RPMI8226 (cell line): Measurements from ENCODE around the gene SPIB.

Experiments used
- DNase-seq: peaks from one replicate; pipeline ENCODE4 v3.0.0-alpha.2; 2015

The SPIB gene

DNA sequence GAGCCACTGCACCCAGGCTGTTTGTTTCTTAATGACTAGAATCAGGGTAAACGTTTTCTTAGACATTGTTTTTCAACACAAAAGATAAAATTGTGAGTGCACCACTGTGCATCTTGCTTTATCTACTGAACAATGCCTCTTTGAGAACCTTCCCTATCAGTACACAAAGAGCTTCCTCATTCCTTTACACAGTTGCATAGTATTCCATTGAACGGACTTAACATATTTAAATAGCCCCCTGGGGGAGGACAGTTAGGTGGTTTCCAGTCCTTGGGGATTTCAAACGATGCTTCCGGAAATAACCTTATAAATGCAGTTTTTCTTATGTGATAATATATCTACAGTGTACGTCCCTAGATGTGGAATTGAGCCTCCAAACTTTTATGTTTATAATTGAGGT is 26.0 kb upstream of the SPIB start:
- no peak for DNase-seq

DNA sequence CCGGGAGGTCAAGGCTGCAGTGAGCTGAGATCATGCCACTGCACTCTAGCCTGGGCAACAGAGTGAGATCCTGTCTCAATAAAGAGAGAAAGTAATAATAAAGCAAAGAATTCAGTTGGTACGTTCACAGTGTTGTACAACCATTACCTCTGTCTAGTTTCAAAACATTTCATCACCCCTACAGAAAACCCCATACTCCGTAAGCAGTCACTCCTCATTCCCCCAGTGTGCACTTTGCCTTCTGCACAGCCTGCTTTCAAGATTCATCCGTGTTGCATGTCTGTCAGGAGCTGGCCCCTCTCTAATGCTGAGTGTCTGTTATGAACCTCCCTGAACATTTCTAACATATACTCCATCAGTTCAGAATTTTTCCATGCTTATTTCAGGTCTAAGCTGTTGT is 25.1 kb upstream of the SPIB start:
- DNase-seq = no peak

DNA sequence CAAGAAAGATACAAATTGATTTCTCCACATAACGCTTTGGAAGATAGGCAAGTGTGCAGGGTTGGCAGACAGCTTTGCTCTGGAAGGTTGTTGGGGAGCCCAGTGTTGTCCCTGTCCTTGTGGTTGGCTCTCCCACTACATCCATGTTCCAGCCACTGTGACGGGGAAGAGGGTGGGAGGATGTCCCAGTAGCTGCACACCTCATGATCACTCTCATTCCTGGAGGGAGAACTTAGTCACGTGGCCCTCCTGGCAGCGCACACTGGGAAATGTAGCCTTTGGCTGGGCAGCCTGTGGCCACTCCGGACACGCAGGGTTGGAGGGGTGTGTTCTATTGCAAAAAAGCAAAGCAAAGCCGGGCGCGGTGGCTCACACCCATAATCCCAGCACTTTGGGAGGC is 24.7 kb upstream of the SPIB start:
- DNase-seq = no peak

DNA sequence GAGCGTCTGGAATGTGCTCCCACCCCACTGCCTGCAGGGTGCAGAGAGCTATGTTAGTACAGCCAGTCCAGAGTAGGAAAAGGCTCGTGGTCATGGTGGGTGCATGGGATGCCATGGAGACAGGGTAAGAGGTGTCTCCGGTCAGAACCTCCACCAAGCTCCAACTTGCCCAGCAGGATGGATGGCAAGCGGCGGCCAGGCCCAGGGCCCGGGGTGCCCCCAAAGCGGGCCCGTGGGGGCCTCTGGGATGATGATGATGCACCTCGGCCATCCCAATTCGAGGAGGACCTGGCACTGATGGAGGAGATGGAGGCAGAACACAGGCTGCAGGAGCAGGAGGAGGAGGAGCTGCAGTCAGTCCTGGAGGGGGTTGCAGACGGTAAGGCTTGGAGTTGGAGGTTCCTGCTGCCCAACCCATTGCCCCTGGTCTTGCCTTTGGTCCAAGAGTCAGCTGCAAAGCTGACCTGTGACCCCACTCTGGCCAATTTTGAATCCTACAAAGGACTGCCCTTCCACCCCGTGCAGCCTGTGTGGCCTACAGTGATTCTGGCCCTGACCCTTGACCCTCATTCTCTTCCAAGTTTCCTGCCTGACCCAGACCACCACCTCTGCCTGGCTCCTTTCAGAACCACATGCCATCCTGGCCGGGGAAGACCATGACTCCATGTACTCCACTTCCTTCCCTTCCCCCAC is 19.9 kb upstream of the SPIB start:
- no peak for DNase-seq

DNA sequence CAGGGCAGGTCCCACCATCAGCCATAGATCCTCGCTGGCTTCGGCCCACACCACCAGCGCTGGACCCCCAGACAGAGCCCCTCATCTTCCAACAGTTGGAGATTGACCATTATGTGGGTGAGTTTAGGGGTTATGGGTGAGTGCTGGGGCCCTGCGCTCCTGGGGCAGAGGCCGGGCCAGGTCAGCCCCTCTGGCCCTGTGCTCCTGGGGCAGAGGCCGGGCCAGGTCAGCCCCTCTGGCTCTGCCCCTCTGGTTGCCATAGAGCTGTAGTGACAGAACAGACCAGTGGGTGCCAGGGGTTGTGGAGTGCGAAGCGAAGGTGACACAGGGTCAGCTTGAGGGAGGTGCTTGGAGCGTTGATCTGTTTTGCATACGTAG is 19.4 kb upstream of the SPIB start:
- no peak for DNase-seq

DNA sequence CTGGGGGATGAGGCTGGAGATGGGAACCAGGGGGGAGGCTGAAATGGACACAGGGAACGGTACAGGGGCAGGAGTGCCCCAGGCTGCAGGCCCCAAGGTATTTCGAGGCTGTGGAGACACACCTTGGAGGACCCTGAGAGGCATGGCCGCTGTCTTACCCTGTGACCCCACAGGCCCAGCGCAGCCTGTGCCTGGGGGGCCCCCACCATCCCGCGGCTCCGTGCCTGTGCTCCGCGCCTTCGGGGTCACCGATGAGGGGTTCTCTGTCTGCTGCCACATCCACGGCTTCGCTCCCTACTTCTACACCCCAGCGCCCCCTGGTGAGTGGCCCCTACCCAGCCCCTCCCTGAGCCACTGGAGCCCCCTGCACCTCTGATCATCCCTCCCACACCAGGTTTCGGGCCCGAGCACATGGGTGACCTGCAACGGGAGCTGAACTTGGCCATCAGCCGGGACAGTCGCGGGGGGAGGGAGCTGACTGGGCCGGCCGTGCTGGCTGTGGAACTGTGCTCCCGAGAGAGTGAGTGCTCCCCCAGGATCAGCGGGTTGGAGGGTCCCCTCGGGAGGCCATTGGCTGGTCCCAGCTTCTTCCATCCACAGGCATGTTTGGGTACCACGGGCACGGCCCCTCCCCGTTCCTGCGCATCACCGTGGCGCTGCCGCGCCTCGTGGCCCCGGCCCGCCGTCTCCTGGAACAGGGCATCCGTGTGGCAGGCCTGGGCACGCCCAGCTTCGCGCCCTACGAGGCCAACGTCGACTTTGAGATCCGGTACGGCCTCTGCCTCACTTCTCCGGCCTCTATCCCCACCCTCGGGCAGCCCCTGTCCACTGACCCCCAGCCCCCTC is 16.9 kb upstream of the SPIB start:
- no peak for DNase-seq

DNA sequence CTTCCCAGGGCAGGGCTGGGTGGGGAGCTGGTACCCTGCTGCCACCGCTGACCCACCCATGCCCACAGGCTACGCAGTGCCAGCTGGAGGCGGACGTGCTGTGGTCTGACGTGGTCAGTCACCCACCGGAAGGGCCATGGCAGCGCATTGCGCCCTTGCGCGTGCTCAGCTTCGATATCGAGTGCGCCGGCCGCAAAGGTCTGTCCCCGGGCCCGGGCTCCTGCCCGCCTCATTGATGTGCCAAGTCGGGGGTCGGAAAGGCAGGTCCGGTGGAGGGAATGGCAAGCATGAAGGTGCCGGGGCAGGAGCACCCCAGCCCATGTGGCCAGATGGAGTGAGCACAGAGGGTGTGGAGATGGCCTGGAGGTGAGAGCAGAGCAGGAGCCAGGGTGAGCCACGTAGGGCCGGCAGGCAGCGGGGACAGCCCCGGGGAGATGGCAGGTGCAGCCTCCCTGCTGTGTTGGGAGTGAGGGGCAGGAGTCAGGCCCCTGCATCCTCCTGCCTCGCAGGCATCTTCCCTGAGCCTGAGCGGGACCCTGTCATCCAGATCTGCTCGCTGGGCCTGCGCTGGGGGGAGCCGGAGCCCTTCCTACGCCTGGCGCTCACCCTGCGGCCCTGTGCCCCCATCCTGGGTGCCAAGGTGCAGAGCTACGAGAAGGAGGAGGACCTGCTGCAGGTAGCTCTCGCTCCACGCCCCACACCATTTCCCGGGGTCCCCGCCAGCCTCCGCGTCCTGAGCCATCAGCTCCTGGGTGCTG is 16.0 kb upstream of the SPIB start:
- no peak for DNase-seq

DNA sequence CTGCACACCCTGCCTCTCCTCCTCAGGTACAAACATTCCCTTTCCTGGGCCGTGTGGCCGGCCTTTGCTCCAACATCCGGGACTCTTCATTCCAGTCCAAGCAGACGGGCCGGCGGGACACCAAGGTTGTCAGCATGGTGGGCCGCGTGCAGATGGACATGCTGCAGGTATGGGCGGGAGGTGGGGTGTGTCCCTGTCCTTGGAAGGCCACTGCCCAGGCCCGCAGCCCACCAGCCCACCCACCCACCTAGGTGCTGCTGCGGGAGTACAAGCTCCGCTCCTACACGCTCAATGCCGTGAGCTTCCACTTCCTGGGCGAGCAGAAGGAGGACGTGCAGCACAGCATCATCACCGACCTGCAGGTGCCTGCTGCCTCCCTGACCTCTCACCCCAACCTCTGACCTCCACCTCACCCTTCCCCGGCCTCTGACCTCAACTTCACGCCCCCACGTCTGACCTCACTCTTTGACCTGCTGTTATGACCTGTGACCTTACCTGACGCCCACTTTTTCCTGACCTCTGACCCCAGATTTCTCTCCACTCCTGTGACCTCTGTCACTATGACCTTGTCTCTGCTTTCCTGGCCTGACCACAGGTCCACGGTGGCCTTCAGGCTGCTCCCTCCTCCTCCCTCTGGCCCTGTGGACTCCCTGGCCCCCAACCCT is 12.4 kb upstream of the SPIB start:
- DNase-seq = no peak

DNA sequence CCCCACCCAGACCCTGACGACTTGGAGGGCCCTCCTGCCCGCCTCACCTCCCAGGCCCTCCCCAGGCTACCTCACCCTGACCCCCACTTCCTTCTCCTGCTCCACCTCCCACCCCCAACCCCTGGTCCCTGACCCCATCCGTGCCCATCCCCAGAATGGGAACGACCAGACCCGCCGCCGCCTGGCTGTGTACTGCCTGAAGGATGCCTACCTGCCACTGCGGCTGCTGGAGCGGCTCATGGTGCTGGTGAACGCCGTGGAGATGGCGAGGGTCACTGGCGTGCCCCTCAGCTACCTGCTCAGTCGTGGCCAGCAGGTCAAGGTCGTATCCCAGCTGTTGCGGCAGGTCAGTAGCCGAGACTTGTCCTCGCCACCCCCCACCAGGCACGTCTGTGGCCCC is 11.9 kb upstream of the SPIB start:
- DNase-seq = no peak

DNA sequence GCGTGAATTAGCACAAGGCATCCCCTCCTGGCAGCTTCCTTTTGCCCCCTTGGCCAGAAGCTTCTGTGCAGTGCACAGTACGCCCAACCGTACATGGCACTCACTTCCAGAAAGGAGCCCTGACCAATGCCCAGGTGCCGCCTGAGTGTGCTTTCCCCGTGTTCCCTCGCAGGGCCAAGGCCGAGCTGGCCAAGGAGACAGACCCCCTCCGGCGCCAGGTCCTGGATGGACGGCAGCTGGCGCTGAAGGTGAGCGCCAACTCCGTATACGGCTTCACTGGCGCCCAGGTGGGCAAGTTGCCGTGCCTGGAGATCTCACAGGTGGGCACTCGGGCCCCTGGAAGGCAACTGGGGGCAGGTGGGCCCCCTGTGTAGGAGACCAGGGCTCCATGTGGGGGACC is 9.4 kb upstream of the SPIB start:
- DNase-seq = no peak

DNA sequence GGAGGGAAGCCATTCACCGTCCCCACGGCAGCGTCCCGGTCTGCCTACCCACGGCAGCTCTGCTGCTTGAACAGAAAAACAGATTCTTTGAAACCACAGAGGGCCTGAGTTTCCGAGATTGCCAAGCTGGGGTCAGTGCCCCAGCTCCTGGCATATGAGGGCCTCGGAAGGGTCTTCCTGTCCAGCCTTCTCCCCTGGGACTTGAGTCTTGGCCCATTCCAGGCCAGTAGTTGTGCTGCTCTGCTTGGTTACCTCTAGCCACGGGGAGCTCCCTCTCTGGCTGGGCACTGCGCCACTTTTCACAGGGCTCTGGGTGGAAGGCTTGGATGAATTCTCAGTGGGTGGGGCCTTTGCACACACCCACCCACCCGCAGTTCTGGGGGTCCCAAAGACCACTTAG is 8.6 kb upstream of the SPIB start:
- no peak for DNase-seq

DNA sequence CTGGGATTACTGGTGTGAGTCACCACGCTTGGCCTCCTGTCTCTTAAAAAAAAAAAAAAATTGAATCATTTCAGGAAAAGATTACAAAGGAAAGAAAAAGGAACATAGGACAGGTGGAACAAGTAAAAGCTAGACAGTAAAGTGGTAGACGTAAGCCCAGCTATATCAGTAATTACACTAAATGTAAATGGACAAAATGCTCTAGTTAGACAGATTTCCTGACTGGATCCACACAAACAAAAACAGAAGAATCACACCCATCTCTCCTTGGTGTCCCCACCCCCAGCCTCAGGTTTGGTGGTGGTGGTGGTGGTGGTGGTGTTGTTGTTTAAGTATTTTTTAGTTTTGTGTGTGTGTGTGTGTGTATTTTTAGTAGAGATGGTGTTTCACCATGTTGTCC is 6.3 kb upstream of the SPIB start:
- no peak for DNase-seq

DNA sequence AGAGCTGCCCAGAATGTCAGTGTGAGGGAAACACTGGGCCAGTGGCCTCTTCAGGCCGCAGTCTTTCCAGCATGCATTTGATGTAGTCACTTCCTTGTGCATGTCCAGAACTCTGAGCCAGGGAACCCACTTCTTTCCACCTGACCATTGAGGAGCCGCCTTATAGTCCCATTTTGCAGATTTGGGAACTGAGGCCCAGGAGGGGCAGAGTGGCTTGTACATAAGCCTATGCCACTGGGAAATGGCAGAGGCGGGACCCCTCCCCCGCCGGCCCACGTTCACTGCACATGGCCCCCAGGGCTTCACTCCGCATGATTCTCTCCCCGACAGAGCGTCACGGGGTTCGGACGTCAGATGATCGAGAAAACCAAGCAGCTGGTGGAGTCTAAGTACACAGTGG is 5.6 kb upstream of the SPIB start:
- DNase-seq = no peak

DNA sequence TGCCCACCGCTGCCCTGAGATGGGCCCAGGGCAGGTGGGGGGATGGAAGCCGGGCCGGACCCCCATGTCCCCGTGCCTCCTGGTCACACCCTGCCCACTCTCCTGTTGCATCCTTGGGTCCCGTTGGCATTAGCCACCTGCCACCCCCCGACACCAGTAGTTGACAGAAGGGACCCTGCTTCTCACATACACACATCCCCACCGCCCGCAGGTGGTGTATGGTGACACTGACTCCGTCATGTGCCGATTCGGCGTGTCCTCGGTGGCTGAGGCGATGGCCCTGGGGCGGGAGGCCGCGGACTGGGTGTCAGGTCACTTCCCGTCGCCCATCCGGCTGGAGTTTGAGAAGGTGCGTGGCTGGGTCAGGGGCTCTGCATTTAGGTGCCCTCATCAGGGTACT is 5.2 kb upstream of the SPIB start:
- no peak for DNase-seq

DNA sequence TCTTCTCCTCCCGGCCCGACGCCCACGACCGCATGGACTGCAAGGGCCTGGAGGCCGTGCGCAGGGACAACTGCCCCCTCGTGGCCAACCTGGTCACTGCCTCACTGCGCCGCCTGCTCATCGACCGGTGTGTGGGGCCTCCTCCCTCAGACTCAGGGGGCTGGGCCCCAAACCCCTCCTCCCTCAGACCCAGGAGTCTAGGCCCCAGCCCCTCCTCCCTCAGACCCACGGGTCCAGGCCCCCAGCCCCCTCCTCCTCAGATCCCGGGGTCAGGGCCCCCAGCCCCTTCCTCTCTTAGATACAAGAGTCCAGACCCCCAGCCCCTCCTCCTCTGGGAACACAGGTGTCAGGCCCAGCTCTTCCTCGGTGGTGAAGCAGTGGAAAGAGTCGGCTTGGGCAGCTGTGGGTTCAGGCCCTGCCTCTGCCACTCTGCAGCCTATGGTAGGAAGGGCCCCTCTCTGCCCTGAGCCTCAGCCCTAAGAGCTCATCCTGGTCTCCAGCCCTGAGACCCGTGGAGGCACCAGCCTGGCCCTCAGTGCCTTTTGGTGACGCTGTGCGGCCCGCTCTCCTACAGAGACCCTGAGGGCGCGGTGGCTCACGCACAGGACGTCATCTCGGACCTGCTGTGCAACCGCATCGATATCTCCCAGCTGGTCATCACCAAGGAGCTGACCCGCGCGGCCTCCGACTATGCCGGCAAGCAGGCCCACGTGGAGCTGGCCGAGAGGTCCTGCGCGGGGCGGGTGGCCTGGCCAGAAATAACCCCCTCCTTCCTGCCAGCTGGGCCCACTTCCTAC is 3.7 kb upstream of the SPIB start:
- DNase-seq = peak; percentile 53

DNA sequence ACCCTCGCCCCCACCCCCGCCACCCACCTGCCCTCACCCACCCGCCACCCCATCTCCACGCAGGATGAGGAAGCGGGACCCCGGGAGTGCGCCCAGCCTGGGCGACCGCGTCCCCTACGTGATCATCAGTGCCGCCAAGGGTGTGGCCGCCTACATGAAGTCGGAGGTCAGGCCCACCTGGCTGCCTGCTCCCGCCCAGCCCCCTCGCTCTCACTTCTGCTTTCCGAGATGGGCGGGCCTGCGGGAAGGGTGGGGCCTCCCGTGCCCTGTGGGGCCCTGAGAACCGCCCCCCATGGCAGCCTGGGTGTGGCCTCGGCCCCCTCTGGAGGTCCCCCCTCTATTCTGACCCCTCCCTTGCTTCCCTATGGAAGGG is 3.1 kb upstream of the SPIB start:
- peak; percentile 96 for DNase-seq

DNA sequence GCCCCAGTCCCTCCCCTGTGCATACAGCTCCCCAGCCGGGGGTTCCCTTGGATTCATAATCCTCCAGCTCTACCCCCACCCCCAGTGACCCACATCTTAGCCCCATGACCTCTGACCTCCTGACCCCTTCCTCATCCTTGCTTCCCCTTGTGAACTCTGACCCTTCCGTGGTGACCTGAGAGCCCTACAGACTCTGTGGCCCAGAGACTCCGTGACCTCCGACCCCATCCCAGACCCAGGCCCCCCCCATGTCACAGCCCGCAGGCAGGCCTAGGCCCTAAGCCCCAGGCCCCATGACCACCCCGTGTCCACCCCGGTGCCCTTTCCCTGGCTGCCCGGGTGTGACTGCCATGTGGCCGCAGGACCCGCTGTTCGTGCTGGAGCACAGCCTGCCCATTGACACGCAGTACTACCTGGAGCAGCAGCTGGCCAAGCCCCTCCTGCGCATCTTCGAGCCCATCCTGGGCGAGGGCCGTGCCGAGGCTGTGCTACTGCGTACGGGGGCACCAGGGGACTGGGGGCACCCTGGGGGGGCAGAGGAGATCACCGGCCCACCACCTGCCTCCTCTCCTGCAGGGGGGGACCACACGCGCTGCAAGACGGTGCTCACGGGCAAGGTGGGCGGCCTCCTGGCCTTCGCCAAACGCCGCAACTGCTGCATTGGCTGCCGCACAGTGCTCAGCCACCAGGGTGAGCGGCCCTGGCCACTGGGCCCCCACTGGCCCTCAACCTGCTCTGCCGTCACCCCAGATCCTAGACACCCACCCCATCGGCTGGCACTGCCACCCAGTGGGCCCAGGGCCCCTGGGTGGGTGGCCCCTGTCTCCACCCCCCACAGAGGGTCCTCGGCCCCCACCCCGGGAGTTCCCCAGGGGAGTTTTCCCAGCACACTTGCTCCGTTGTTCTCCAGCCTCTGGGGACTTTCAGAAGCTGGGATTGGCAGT is 2.4 kb upstream of the SPIB start:
- no peak for DNase-seq

DNA sequence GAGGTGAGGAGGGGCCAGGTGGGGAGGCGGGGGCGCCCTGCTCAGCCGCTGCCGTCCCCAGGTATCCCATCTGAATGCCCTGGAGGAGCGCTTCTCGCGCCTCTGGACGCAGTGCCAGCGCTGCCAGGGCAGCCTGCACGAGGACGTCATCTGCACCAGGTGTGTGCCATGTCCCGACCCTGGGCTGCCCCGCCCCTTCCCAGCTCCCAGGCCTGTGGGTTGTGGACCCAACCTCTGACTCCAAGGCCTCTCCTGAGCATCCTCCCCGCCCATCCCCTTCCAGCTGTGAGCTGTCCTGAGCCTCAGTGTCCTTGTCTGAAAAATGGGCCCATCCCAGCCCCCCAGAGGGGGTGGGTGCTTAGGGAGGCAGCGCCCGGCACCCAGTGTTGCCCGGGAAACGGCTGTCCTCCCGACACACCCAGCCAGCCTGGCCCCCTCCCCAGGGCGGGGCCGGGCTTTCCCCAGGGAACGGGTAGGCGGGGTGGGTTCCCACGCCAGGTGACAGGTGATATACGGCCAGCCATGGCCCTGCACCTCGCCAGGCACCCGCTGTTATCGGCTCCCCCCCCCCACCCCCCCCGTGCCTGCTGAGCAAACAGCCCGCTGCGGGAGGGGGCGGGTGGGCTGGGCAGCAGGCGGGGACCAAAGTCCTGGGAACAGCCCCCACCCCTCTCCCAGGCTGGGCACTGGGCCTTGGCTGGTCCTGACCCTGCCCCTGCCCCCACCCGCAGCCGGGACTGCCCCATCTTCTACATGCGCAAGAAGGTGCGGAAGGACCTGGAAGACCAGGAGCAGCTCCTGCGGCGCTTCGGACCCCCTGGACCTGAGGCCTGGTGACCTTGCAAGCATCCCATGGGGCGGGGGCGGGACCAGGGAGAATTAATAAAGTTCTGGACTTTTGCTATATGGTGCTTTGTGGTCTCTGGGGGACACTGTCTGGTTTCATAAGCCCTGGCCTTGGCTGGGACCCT is 1.3 kb upstream of the SPIB start:
- peak; percentile 73 for DNase-seq

DNA sequence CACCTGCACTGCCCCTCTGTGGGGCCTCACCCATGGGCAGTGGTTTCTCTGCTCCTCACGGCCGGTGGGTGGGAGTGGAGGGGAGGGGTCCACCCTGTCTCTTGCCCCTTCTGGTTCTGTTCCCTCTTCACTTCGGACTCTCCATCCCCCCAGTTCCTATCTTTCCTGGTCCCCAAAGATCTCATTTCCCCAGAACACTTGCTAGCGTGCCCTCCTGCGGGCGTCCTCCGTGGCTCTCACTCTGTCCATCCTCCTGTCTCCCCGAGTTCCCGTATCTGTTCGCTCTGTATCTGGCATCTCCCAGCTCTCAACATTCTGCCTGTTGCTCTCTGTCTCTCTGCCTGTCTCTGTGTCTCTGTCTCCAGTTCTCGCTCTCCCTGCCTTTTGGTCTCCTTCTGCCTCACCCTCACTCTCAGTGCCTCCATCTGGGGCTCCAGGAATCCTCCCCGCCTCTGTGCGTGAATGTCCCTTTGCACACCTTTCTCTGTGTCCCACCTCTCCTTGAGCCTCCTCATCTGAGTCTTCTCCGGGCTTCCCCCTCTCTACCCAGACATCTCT is 363 bp downstream of the SPIB start:
- DNase-seq = no peak

DNA sequence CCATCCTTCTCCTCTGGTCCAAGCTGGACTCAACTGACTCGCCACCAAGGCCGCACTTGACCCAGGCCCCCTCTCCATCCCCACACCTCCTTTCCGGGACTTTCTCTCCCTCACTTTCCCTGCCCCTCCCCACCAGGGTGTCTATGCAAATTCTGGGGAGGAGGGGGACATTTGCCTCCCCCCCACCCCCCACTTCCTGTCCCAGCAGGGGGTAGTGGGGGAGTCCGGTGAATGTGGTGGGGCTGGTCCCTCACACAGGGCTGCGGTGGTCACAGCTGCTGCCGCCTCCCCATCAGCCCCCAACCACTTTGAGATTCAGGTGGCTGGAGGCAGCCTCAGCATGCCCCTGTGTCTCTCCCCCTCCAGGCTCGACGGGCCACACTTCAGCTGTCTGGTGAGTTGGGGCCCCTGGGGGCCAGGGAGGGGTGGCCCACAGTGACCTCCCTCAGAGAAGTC is 870 bp downstream of the SPIB start:
- no peak for DNase-seq
